ENCODE data around the gene KBTBD12.
"Not testable (repeated sequence)": the region's sequence is repeated elsewhere in the genome, so short reads cannot be mapped to it uniquely, and the experiment has no call there.

Gene KBTBD12

GRCh38 chr3:127905556-127905955 lies 9.5 kb upstream of the KBTBD12 start:
- DNase-seq: no peak

GRCh38 chr3:127906653-127907052 lies 8.4 kb upstream of the KBTBD12 start:
- not testable (repeated sequence) for DNase-seq

- no peak for DNase-seq
These were observed 6.8 kb upstream of the KBTBD12 start for GRCh38 chr3:127908202-127908601.

- DNase-seq: no peak
These were observed 6.1 kb upstream of the KBTBD12 start for GRCh38 chr3:127908951-127909350.

DNA sequence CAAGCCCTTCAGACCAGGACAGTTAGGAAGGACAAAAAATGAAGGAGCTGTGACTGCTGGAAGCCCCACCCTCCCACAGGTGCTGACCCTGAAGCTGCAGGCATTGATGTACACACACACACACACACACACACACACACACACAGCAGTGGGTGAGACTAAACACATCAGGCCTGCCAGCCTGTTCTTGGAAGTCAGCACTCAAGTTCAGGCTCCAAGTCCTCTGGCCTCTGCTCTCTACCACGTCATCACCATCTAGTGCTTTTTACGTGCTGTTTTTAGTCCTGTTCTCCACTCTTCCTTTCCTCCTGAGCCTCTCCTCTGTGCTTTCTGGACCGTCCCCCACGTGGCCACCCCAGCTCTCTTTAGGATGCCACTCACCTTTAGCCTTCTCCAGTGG lies 5.4 kb upstream of the KBTBD12 start:
- no peak for DNase-seq

GRCh38 chr3:127911421-127911931 lies 3.6 kb upstream of the KBTBD12 start:
- no peak for DNase-seq

- peak; percentile 12 for DNase-seq
These were observed 1.2 kb upstream of the KBTBD12 start for GRCh38 chr3:127913841-127914240.

- DNase-seq: no peak
These were observed 448 bp upstream of the KBTBD12 start for GRCh38 chr3:127914584-127914983.

- DNase-seq: no peak
These were observed 983 bp downstream of the KBTBD12 start for GRCh38 chr3:127915937-127916493.

GRCh38 chr3:127920738-127921137 lies 5.7 kb downstream of the KBTBD12 start:
- DNase-seq: no peak

- DNase-seq: no peak
These were observed 8.6 kb downstream of the KBTBD12 start for GRCh38 chr3:127923611-127924010.

- no peak for DNase-seq
These were observed 10.4 kb downstream of the KBTBD12 start for GRCh38 chr3:127925384-127925783.

DNA sequence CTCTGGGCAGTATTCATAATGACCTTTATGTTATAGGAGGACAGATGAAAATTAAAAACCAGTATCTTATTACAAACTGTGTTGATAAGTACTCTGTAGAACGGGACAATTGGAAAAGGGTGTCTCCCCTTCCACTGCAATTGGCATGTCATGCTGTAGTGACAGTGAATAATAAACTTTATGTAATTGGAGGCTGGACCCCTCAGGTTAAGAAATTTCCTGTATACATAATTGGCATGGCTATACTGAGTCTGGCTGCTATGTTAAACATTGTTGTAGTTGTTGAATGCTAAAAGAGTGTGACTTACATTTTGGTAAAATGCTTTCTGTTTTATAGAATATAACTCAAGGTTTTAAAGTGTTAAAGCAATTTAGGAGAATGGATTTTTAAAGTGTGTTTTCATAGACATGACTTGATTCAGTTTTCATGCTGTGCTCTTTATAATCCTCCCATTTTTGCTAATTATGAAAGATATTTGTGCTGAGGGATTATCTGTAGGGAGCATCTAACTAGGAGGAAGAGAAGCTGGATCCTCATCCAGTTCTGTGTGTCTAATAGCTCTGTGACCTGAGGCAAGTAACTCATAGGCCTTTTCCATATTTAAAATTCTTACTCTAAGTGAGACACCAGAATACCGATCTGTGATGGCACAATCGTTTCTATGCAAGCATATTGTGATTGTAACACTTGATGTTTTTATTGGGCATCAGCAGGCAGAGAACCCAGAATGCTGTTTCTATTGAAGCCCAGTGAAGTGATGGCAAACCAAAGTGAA lies 13.0 kb downstream of the KBTBD12 start:
- DNase-seq: no peak

DNA sequence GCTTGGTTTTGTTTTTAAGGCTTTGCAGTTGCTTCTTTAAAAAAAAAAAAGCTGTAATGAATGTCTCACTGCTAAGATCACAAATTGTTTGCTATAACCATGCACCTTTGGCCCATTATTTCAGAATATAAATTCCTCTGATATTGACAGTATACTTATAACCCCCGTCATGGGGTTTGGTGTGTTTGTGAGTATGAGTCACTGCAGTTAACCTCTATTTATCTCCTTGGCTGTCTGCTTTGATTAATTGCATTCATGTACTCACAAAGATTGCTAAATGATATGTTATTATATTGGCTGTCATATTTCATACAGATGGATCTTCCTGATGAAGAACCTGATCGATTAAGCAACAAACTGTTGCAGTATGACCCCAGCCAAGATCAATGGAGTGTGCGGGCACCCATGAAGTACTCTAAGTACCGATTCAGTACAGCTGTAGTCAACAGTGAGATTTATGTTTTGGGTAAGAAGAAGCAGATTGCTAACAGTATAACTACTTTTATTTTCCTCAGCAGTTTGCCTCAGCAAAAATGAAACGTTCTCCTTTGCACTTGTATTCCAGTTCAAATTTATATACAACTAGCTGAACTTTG lies 14.9 kb downstream of the KBTBD12 start:
- DNase-seq: no peak

GRCh38 chr3:127933396-127933795 lies 18.4 kb downstream of the KBTBD12 start:
- DNase-seq: no peak

GRCh38 chr3:127938800-127939199 lies 23.8 kb downstream of the KBTBD12 start:
- DNase-seq: no peak

- no peak for DNase-seq
These were observed 25.1 kb downstream of the KBTBD12 start for GRCh38 chr3:127940116-127940515.

- no peak for DNase-seq
These were observed 27.6 kb downstream of the KBTBD12 start for GRCh38 chr3:127942613-127943012.

DNA sequence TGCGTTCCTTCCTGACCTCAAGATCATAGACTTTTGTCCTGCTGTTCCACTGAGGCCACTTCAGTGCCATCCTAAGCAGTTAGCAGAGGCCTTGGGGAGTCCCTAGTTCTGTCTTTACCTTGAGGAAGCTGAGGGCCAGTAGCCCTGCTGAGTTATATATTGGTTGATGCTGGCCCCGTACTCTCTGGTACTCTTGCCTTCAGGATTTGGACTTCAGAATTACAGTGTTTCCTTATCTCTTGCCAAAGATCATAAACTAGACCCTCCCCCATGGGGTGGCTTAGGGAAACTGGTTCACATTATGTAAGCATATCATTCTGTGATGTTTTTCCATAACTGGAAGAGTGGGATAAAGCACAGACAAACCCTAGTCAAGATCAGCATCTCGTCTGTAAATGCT lies 33.2 kb downstream of the KBTBD12 start:
- DNase-seq: no peak

- no peak for DNase-seq
These were observed 34.5 kb downstream of the KBTBD12 start for GRCh38 chr3:127949446-127950055.

DNA sequence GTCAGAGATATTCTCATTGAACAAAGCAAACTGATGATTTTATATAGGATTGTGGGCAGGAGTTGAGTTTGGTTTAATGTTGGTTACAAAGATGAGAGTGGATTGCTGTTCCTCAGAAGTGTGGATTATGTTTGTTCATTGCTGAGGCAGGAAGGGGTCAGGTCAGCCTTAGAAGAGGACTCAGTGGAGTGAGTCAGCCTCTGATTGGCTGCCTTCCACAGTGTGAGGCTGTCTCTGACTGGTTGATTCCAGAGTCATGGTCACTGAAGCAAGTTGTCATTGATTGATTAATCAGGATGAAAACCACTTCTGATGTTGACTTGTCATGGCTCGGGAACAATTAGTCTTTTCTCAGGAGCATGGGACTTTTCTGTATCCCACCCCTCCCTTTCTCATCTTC lies 36.2 kb downstream of the KBTBD12 start:
- no peak for DNase-seq

GRCh38 chr3:127953091-127954035 lies 38.3 kb downstream of the KBTBD12 start:
- DNase-seq: peak; percentile 32

DNA sequence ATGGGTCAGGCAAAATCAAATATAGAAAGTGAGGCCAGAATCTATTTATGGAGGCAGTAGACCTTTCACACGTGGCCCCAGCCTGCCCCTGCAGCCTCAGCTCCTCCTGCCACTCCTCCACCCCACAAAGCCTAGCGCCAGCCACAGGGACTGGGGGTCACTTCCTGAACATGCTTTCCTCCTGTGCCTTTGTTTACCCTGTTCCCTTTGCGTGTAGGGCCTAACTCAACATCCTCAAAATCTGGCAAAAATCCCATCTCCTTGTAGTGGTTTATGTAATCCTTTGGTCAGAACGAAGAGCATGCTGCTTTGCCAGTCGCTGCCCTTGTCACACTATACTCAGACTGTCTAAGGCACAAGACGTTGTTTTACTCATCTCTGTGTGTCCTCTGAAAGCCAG lies 39.6 kb downstream of the KBTBD12 start:
- peak; percentile 40 for DNase-seq
